Neural progenitor cell (in vitro differentiated cells): ENCODE data around the gene ANKRD35. TPM values are rescaled to one million over a fixed set of nuclear protein-coding genes. Genes with fewer than 3 reads are reported as not detected.
"Not testable (repeated sequence)": the region's sequence is repeated elsewhere in the genome, so short reads cannot be mapped to it uniquely, and the experiment has no call there.

ENCODE experiments used
- DNase-seq: peaks from one replicate; pipeline ENCODE4 v3.0.0-alpha.2; 2016; ENCODE audit warnings: low spot score
- H2AFZ ChIP-seq: fragments of 200-600 bp; sonication (generic); replicated peaks from 2 replicates; pipeline ENCODE4 v1.6.1; 2016; ENCODE audit warnings: antibody characterized with exemption
- H3F3A ChIP-seq: fragments of 200-600 bp; sonication (generic); 2 replicates; pipeline ENCODE4 v1.6.1; 2016; ENCODE audit warnings: antibody characterized with exemption, low read depth
- H3K27ac ChIP-seq: fragments of 200-600 bp; sonication (generic); 2 replicates; pipeline ENCODE4 v1.5.1; 2016; ENCODE audit warnings: mild to moderate bottlenecking
- H3K27me3 ChIP-seq: fragments of 200-600 bp; sonication (generic); 2 replicates; pipeline ENCODE4 v1.6.1; 2016; ENCODE audit warnings: mild to moderate bottlenecking, moderate library complexity
- H3K36me3 ChIP-seq: fragments of 200-600 bp; sonication (generic); 2 replicates; pipeline ENCODE4 v1.5.1; 2016
- H3K4me1 ChIP-seq: fragments of 200-600 bp; sonication (generic); 2 replicates; pipeline ENCODE4 v1.6.1; 2016; ENCODE audit warnings: mixed run types
- H3K4me2 ChIP-seq: fragments of 200-600 bp; sonication (generic); 2 replicates; pipeline ENCODE4 v1.6.1; 2016
- H3K4me3 ChIP-seq: fragments of 200-600 bp; sonication (generic); 2 replicates; pipeline ENCODE4 v1.5.1; 2016
- H3K79me2 ChIP-seq: fragments of 200-600 bp; sonication (generic); 2 replicates; pipeline ENCODE4 v1.6.1; 2016; ENCODE audit warnings: low read depth
- H3K9ac ChIP-seq: fragments of 200-600 bp; sonication (generic); 2 replicates; pipeline ENCODE4 v1.6.1; 2016
- H3K9me3 ChIP-seq: fragments of 200-600 bp; sonication (generic); 2 replicates; pipeline ENCODE4 v1.5.1; 2016; ENCODE audit warnings: low read depth
- H4K20me1 ChIP-seq: fragments of 200-600 bp; sonication (generic); 2 replicates; pipeline ENCODE4 v1.6.1; 2016; ENCODE audit warnings: low read depth
- H3K27ac Mint-ChIP-seq: 3 replicates; pipeline ENCODE4 v1.8.0; 2021; ENCODE audit warnings: mixed read lengths
- H3K27me3 Mint-ChIP-seq: 2 replicates; pipeline ENCODE4 v1.8.0; 2022; ENCODE audit warnings: low read depth, mild to moderate bottlenecking, inconsistent platforms, moderate library complexity, mixed read lengths; ENCODE audit not compliant: insufficient read depth
- H3K36me3 Mint-ChIP-seq: 3 replicates; pipeline ENCODE4 v1.8.0; 2021; ENCODE audit warnings: mixed read lengths
- H3K4me1 Mint-ChIP-seq: 3 replicates; pipeline ENCODE4 v1.8.0; 2021; ENCODE audit warnings: mixed read lengths
- H3K4me3 Mint-ChIP-seq: 3 replicates; pipeline ENCODE4 v1.8.0; 2021; ENCODE audit warnings: mild to moderate bottlenecking, moderate library complexity, mixed read lengths
- H3K9me3 Mint-ChIP-seq: 3 replicates; pipeline ENCODE4 v1.8.0; 2020; ENCODE audit warnings: mixed read lengths
- EZH2 ChIP-seq: fragments of 200-600 bp; sonication (generic); IDR thresholded peaks from 2 replicates; pipeline ENCODE4 v1.6.1; 2017; ENCODE audit warnings: antibody characterized with exemption, mild to moderate bottlenecking, moderate library complexity
- EZH2phosphoT487 ChIP-seq: fragments of 200-600 bp; sonication (generic); IDR thresholded peaks from 2 replicates; pipeline ENCODE4 v1.6.1; 2017; ENCODE audit warnings: antibody characterized with exemption
- total RNA-seq: library from RNA; depleted of rRNA; stranded (reverse); fragments of >200 nt; gene quantifications from 2 replicates; pipeline ENCODE4 v1.2.3, GENCODE V29; 2015; ENCODE audit warnings: low replicate concordance
- TF ChIP-seq, protein P1 (sequence below): fragments of 200-600 bp; sonication (generic); IDR thresholded peaks from 2 replicates; pipeline ENCODE4 v1.5.1; 2017; ENCODE audit warnings: antibody characterized with exemption, mild to moderate bottlenecking

The ANKRD35 gene, protein sequence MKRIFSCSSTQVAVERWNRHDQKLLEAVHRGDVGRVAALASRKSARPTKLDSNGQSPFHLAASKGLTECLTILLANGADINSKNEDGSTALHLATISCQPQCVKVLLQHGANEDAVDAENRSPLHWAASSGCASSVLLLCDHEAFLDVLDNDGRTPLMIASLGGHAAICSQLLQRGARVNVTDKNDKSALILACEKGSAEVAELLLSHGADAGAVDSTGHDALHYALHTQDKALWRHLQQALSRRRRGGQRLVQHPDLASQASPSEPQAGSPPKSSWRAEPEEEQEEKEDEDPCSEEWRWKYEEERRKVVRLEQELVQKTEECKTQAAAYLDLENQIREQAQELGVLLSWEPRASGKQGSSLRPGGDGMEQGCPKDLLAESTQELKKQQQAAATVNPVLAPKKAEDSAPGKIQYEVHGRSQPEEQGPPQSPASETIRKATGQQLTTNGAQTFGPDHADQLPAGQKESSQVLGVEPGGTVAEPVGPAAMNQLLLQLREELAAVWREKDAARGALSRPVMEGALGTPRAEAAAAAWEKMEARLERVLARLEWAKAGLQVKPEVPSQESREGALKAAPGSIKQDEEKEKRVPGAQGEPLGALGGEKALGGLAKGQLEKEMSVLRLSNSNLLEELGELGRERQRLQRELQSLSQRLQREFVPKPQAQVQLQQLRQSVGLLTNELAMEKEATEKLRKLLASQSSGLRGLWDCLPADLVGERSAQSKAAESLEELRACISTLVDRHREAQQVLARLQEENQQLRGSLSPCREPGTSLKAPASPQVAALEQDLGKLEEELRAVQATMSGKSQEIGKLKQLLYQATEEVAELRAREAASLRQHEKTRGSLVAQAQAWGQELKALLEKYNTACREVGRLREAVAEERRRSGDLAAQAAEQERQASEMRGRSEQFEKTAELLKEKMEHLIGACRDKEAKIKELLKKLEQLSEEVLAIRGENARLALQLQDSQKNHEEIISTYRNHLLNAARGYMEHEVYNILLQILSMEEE
- total RNA-seq, result 1.1 and 1.9 TPM in 2 replicates

DNA sequence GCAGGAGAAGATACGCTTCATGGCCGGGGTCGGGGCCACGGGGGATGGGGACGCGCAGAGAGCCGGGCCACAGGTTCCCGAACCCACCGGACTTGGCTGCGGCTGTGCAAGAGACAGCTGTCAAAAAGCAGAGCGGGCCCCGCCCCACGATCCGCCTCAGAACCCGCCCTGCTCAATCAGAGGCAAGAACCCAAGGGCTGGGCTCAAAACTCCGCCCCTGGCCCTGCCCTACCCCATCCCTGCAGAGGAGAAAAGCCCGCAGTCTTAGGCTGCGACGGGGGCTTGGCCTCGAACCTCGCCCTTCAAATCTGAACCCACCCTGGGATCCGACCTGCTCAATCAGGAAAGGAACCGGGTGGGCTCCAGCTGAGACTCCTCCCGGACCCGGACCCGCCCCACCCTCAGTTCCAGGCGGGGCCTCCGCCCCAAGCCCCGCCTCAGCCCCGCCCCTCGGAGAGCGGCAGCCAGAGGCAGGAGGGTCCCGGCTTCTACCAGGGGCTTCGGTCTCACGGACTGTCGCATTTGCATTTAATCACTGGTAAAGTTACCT, at the start of gene ANKRD35:
Gene ANKRD35 (minus strand): TSS at position 129 of the 550 bp plus-strand sequence. CDS start 108 bp downstream, at position 21.
- H3K9ac ChIP-seq, result no peak within 1 kb of the TSS
- peaks cover 22% of the 10 kb centered on the region for H3K27me3 Mint-ChIP-seq

DNA sequence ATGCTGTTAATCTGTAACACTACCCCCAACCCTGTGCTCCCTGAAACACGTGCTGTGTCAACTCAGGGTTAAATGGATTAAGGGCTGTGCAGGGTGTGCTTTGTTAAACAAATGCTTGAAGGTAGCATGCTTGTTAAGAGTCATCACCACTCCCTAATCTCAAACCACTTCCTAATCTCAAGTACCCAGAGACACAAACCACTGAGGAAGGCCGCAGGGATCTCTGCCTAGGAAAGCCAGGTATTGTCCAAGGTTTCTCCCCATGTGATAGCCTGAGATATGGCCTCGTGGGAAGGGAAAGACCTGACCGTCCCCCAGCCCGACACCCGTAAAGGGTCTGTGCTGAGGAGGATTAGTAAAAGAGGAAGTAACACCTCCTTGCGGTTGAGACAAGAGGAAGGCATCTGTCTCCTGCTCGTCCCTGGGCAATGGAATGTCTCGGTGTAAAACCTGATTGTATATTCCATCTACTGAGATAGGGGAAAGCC, 46.9 kb upstream of the ANKRD35 start:
- H3K27ac Mint-ChIP-seq, H3K9me3 Mint-ChIP-seq, H3K27ac ChIP-seq: not testable (repeated sequence)

More for the DNA sequence above, at the start of gene ANKRD35:
- Histone ChIP-seq H3K4me1 (no peaks in the 10 kb centered on the region), H3K27me3 (peaks cover 54% of the 10 kb centered on the region), H3K79me2 (no peaks in the 10 kb centered on the region), H3K4me3 (peak within 1 kb of the TSS; percentile 85), H3K36me3 (no peaks in the 10 kb centered on the region), H4K20me1 (no peaks in the 10 kb centered on the region), H3K27ac (no peak within 1 kb of the TSS), H3K4me2 (peak within 1 kb of the TSS; percentile 77), H2AFZ (peak within 1 kb of the TSS; percentile 99), H3F3A (no peaks in the 10 kb centered on the region), H3K9me3 (no peaks in the 10 kb centered on the region)
- no peak for TF ChIP-seq EZH2phosphoT487
- TF ChIP-seq EZH2, result no peak
- TF ChIP-seq, protein P1, sequence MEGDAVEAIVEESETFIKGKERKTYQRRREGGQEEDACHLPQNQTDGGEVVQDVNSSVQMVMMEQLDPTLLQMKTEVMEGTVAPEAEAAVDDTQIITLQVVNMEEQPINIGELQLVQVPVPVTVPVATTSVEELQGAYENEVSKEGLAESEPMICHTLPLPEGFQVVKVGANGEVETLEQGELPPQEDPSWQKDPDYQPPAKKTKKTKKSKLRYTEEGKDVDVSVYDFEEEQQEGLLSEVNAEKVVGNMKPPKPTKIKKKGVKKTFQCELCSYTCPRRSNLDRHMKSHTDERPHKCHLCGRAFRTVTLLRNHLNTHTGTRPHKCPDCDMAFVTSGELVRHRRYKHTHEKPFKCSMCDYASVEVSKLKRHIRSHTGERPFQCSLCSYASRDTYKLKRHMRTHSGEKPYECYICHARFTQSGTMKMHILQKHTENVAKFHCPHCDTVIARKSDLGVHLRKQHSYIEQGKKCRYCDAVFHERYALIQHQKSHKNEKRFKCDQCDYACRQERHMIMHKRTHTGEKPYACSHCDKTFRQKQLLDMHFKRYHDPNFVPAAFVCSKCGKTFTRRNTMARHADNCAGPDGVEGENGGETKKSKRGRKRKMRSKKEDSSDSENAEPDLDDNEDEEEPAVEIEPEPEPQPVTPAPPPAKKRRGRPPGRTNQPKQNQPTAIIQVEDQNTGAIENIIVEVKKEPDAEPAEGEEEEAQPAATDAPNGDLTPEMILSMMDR, result no peak
- DNase-seq, result peak; percentile 94
- Mint-ChIP-seq H3K9me3 (no peaks in the 10 kb centered on the region), H3K27ac (no peak within 1 kb of the TSS), H3K36me3 (no peaks in the 10 kb centered on the region), H3K4me3 (peak within 1 kb of the TSS; percentile 86), H3K4me1 (peaks cover 16% of the 10 kb centered on the region)

DNA sequence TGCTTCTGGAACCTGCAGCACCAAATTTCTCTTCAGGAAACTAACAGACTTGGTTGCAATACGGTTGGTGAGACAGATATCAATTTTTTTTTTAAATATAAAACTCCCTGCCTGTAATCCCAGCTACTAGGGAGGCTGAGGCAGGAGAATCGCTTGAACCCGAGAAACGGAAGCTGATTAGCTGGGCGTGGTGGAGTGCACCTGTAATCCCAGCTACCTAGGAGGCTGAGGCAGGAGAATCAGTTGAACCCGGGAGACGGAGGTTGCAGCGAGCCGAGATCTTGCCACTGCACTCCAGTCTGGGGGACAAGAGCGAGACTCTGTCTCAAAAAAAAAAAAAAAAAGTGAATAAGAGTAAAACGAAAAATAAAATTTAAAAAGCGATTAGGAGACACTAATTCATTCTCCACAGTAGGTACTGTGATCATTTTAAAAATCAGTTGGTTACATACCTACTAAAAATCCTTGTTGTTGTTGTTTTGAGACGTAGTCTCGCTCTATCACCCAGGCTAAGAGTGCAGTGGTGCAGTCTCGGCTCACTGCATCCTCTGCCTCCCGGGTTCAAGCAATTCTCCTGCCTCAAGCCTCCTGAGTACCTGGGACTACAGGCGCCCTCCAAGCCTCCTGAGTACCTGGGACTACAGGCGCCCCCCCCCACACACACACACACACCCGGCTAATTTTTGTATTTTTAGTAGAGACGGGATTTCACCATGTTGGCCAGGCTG, 42.4 kb upstream of the ANKRD35 start:
- H3K9ac ChIP-seq, result peak overlapping the region; percentile 94
- TF ChIP-seq, protein P1, result no peak
- no peak for TF ChIP-seq EZH2
- TF ChIP-seq EZH2phosphoT487, result no peak
- peaks cover 12% of the 10 kb centered on the region for H3K4me1 Mint-ChIP-seq
- H3K4me3 Mint-ChIP-seq, result peak overlapping the region; percentile 77
- DNase-seq, result no peak
- peaks cover 38% of the 10 kb centered on the region for H3F3A ChIP-seq
- H3K27ac ChIP-seq, result peak overlapping the region; percentile 88
- peaks cover 4% of the 10 kb centered on the region for H3K36me3 ChIP-seq
- H3K27ac Mint-ChIP-seq, result no peak overlapping the region
- H3K9me3 Mint-ChIP-seq, result no peaks in the 10 kb centered on the region
- peak overlapping the region; percentile 96 for H3K4me2 ChIP-seq
- H4K20me1 ChIP-seq, result no peaks in the 10 kb centered on the region
- H3K4me3 ChIP-seq, result peak overlapping the region; percentile 78
- H3K9me3 ChIP-seq, result no peaks in the 10 kb centered on the region
- H3K79me2 ChIP-seq, result peaks cover 22% of the 10 kb centered on the region
- H3K27me3 Mint-ChIP-seq, result peaks cover 4% of the 10 kb centered on the region
- H3K27me3 ChIP-seq, result no peaks in the 10 kb centered on the region
- peaks cover 18% of the 10 kb centered on the region for H3K4me1 ChIP-seq
- H2AFZ ChIP-seq, result peak overlapping the region; percentile 92
- H3K36me3 Mint-ChIP-seq, result peaks cover 14% of the 10 kb centered on the region

More for the DNA sequence above, 46.9 kb upstream of the ANKRD35 start:
- H3K79me2 ChIP-seq, H3K27me3 ChIP-seq, H3K27me3 Mint-ChIP-seq, H4K20me1 ChIP-seq, H3K4me3 ChIP-seq, H3K9me3 ChIP-seq, H3K9ac ChIP-seq, H3K36me3 ChIP-seq, H3K4me3 Mint-ChIP-seq, H3K36me3 Mint-ChIP-seq: not testable (repeated sequence)
- Histone ChIP-seq H3K4me1 (peaks cover 13% of the 10 kb centered on the region), H3F3A (peaks cover 38% of the 10 kb centered on the region), H2AFZ (peak overlapping the region; percentile 79), H3K4me2 (peak overlapping the region; percentile 11)
- DNase-seq, result peak; percentile 20
- peaks cover 13% of the 10 kb centered on the region for H3K4me1 Mint-ChIP-seq
